Muscle of arm (tissue), 12 donors: Measurements from ENCODE around the gene CUL2. TPM values are rescaled to one million over a fixed set of nuclear protein-coding genes. Genes with fewer than 3 reads are reported as not detected.

Experiments used
- polyA plus RNA-seq, 12 donors: library from polyadenylated mRNA; unstranded; fragments of 120-200 nt; gene quantifications; one replicate each; pipeline ENCODE4 v1.2.1, GENCODE V29; 2013; ENCODE audit not compliant: insufficient read length in 12 of 12

CUL2 gene
- polyA plus RNA-seq, 12 donors: 28.7 to 53.2 (median 45.1) TPM; not detected in 1

Other genes with a start within 250 kb of the CUL2 start
- gene CREM, start 36.5 kb upstream of the CUL2 start, polyA plus RNA-seq: 10 to 100 TPM in 11 of 12 donors, not detected in 1; 37.1 to 70.9 (median 54.0) TPM
- 100 to 1,000 TPM in 6 of 12 donors, 10 to 100 TPM in 6; 55.9 to 421 (median 99.4) TPM for gene CCNY, start 246.2 kb upstream of the CUL2 start, polyA plus RNA-seq